Measurements from ENCODE around the gene ZMPSTE24.
"Not testable (repeated sequence)": the region's sequence is repeated elsewhere in the genome, so short reads cannot be mapped to it uniquely, and the experiment has no call there.

The ZMPSTE24 gene

GRCh38 chr1:40257688-40258444 is at the start of gene ZMPSTE24:
TSS of gene ZMPSTE24 (plus strand) at chr1:40258236. CDS start at chr1:40258272, 36 bp downstream.
- H3K9me3 ChIP-seq (ENCODE audit: severe bottlenecking): no peaks in the 10 kb centered on the region
- peaks cover 12% of the 10 kb centered on the region for H3K4me1 ChIP-seq (ENCODE audit: insufficient read depth, poor library complexity, severe bottlenecking)
- no peak for TF ChIP-seq CTCF (IDR thresholded peaks at IDR 0.05; ENCODE audit: poor library complexity, severe bottlenecking)
- ATAC-seq (ENCODE audit: low read depth) (peak; percentile 97), DNase-seq (ENCODE audit: low spot score) (peak; percentile 93)
- peak within 1 kb of the TSS; percentile 80 for H3K4me3 ChIP-seq (ENCODE audit: severe bottlenecking)
- no peaks in the 10 kb centered on the region for H3K27me3 ChIP-seq (ENCODE audit: insufficient read depth, poor library complexity, severe bottlenecking)
- peaks cover 35% of the 10 kb centered on the region for H3K36me3 ChIP-seq (ENCODE audit: low read depth)
- peak within 1 kb of the TSS; percentile 93 for H3K27ac ChIP-seq (ENCODE audit: poor library complexity, severe bottlenecking)

DNA sequence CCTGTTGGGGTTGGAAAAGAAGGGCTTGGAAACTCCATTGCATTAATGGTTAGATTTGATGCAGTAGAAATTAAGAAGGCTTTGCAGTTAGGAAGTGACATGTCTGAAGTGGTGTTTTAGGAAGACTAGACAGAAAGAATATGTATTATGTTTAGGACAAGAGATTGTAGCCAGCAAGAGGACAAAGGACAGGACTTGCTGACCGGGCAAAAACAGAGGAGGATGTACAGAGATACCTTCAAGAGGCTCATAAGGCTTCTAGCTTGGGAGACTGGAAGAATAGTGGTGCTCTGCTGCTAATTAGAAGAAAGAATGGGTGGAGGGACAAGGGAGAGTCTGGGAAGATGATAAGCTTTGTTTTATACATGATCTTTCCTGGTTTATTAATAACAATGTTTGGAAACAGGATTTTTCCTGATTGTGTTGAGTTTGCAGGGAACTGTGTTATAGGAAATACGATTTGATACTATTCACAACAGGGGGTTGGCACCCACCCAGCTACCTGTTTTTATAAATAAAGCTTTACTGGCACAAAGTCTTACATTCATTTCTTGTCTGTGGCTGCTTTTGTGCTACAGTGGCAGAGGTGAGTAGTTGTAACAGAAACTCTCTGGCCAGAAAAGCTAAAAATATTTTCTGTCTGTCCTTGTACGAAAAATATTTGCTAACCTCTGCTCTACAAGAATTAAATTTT is 47.4 kb upstream of the ZMPSTE24 start:
- no peaks in the 10 kb centered on the region for H3K27me3 ChIP-seq (ENCODE audit: insufficient read depth, poor library complexity, severe bottlenecking)
- no peak overlapping the region for H3K27ac ChIP-seq (ENCODE audit: poor library complexity, severe bottlenecking)
- no peak for ATAC-seq (ENCODE audit: low read depth)
- no peak for DNase-seq (ENCODE audit: low spot score)
- no peaks in the 10 kb centered on the region for H3K9me3 ChIP-seq (ENCODE audit: severe bottlenecking)
- no peaks in the 10 kb centered on the region for H3K4me1 ChIP-seq (ENCODE audit: insufficient read depth, poor library complexity, severe bottlenecking)
- H3K36me3 ChIP-seq (ENCODE audit: low read depth): peaks cover 78% of the 10 kb centered on the region
- H3K4me3 ChIP-seq (ENCODE audit: severe bottlenecking): no peak overlapping the region
- TF ChIP-seq CTCF (IDR thresholded peaks at IDR 0.05; ENCODE audit: poor library complexity, severe bottlenecking): no peak

GRCh38 chr1:40218333-40218732 is 39.7 kb upstream of the ZMPSTE24 start:
- DNase-seq (ENCODE audit: low spot score) (no peak), ATAC-seq (ENCODE audit: low read depth) (no peak)
- Histone ChIP-seq H3K4me1 (ENCODE audit: insufficient read depth, poor library complexity, severe bottlenecking) (no peaks in the 10 kb centered on the region), H3K27ac (ENCODE audit: poor library complexity, severe bottlenecking) (no peak overlapping the region), H3K27me3 (ENCODE audit: insufficient read depth, poor library complexity, severe bottlenecking) (no peaks in the 10 kb centered on the region), H3K9me3 (ENCODE audit: severe bottlenecking) (no peaks in the 10 kb centered on the region), H3K36me3 (ENCODE audit: low read depth) (peaks cover 49% of the 10 kb centered on the region), H3K4me3 (ENCODE audit: severe bottlenecking) (no peak overlapping the region)
- no peak for TF ChIP-seq CTCF (IDR thresholded peaks at IDR 0.05; ENCODE audit: poor library complexity, severe bottlenecking)

- not testable (repeated sequence) for ATAC-seq (ENCODE audit: low read depth); H3K4me3 ChIP-seq (ENCODE audit: severe bottlenecking); DNase-seq (ENCODE audit: low spot score); H3K27ac ChIP-seq (ENCODE audit: poor library complexity, severe bottlenecking); H3K27me3 ChIP-seq (ENCODE audit: insufficient read depth, poor library complexity, severe bottlenecking); H3K9me3 ChIP-seq (ENCODE audit: severe bottlenecking); H3K4me1 ChIP-seq (ENCODE audit: insufficient read depth, poor library complexity, severe bottlenecking)
- H3K36me3 ChIP-seq (ENCODE audit: low read depth): peaks cover 49% of the 10 kb centered on the region
Observed at GRCh38 chr1:40221471-40221905, 36.5 kb upstream of the ZMPSTE24 start.

DNA sequence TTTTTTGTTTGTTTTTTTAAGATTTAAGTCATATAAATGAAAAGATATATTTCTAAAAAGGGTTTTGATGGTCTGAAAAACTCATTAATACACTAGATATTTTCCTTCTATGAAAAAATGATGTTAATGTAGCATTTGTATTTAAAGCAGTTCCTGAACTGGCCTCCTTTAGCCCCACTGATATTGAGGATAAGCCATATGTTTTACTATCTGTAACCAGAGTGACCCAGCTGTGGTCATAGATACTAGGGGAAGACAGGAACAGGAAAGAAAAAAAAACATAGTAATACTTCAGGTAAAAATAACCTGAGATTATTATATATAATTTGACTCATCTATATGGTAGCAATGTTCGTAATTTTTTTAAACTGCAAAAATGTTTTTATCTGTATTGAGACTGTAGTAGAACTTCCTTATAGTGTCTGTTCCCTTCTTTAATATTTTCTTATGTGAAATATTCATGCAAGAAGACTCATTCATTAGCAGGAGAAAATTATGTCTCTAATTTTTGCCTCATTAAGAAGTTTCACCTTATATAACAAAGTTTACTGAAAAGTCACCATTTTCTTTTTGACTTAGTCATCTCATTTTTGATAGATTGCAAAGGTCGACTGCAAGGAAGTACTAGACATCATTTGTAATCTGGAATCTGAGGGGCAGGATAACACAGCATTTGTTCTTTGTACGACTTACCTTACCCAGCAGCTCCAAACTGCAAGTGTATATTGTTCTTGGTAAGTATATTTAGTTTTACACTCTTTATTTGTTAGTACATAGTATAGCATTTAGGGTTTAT is 35.9 kb upstream of the ZMPSTE24 start:
- H3K4me3 ChIP-seq (ENCODE audit: severe bottlenecking): no peak overlapping the region
- ATAC-seq (ENCODE audit: low read depth) (no peak), DNase-seq (ENCODE audit: low spot score) (no peak)
- no peak for TF ChIP-seq CTCF (IDR thresholded peaks at IDR 0.05; ENCODE audit: poor library complexity, severe bottlenecking)
- no peaks in the 10 kb centered on the region for H3K27me3 ChIP-seq (ENCODE audit: insufficient read depth, poor library complexity, severe bottlenecking)
- no peak overlapping the region for H3K27ac ChIP-seq (ENCODE audit: poor library complexity, severe bottlenecking)
- H3K36me3 ChIP-seq (ENCODE audit: low read depth): peaks cover 44% of the 10 kb centered on the region
- H3K4me1 ChIP-seq (ENCODE audit: insufficient read depth, poor library complexity, severe bottlenecking): no peaks in the 10 kb centered on the region
- no peaks in the 10 kb centered on the region for H3K9me3 ChIP-seq (ENCODE audit: severe bottlenecking)
